DND-41 (cell line): Measurements from ENCODE around the gene CDHR2.

Experiments
- EZH2 ChIP-seq: IDR thresholded peaks from 3 replicates; pipeline ENCODE4 v1.6.1; 2012; ENCODE audit warnings: borderline replicate concordance, low read depth, mild to moderate bottlenecking, moderate library complexity, low read length, inconsistent platforms; ENCODE audit not compliant: severe bottlenecking
- TF ChIP-seq, protein P1 (sequence below): IDR thresholded peaks from 2 replicates; pipeline ENCODE4 v1.5.1; 2012; ENCODE audit warnings: borderline replicate concordance, low read length, moderate library complexity, mild to moderate bottlenecking; ENCODE audit not compliant: poor library complexity, severe bottlenecking; ENCODE audit errors: extremely low read depth

GRCh38 chr5:176553260-176554085 lies 4.3 kb downstream of the CDHR2 start:
- TF ChIP-seq EZH2, result no peak
- TF ChIP-seq, protein P1, sequence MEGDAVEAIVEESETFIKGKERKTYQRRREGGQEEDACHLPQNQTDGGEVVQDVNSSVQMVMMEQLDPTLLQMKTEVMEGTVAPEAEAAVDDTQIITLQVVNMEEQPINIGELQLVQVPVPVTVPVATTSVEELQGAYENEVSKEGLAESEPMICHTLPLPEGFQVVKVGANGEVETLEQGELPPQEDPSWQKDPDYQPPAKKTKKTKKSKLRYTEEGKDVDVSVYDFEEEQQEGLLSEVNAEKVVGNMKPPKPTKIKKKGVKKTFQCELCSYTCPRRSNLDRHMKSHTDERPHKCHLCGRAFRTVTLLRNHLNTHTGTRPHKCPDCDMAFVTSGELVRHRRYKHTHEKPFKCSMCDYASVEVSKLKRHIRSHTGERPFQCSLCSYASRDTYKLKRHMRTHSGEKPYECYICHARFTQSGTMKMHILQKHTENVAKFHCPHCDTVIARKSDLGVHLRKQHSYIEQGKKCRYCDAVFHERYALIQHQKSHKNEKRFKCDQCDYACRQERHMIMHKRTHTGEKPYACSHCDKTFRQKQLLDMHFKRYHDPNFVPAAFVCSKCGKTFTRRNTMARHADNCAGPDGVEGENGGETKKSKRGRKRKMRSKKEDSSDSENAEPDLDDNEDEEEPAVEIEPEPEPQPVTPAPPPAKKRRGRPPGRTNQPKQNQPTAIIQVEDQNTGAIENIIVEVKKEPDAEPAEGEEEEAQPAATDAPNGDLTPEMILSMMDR, result no peak
